ENCODE data around the gene AP1AR. TPM values are rescaled to one million over a fixed set of nuclear protein-coding genes. Genes with fewer than 3 reads are reported as not detected.

AP1AR gene
- total RNA-seq, 3 donors from 2014 or later (not counting 1 experiment from before 2014, with no cell fraction given): 7.5 to 9.4 (median 7.5) TPM

DNA sequence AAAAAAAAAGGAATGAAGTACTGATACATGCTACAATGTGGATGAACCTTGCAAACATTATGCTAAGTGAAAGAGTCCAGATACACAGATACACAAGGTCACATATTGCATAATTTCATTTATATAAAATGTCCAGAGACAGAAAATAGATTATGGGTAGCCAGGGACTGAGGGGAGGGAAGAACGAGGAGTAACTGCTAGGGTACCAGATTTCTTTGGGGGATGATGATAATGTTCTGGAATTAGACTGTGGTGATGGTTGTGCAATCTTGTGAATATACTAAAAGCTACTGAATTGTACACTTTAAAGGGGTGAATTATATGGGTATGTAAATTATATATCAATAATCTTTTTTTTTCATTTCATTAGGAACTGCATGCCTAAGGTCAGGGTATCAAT is 20.8 kb upstream of the AP1AR start:
- no peak for TF ChIP-seq CTCF (IDR thresholded peaks at IDR 0.05)
- no peaks in the 10 kb centered on the region for H3K9me3 Mint-ChIP-seq
- H3K36me3 ChIP-seq (ENCODE audit: control insufficient read depth, insufficient read depth, low read length): no peaks in the 10 kb centered on the region
- ATAC-seq (no peak), DNase-seq (no peak)
- WGBS (ENCODE audit: insufficient coverage): 92% methylated on average over 1 of the region's 1 CpG
- H3K36me3 Mint-ChIP-seq: no peaks in the 10 kb centered on the region
- no peak overlapping the region for H3K27ac Mint-ChIP-seq
- H3K27me3 ChIP-seq (ENCODE audit: control insufficient read depth, insufficient read depth, low read length): no peaks in the 10 kb centered on the region
- no peak overlapping the region for H3K4me3 Mint-ChIP-seq
- no peaks in the 10 kb centered on the region for H3K4me1 ChIP-seq (ENCODE audit: control insufficient read depth, insufficient read depth, low read length)
- intact Hi-C loops (cut with micrococcal nuclease): loop anchor here (10.0 kb wide), 1 partner anchor 394 kb away; no protein-coding TSS in a partner anchor
- H3K27me3 Mint-ChIP-seq (ENCODE audit: low read depth in 2 of 2): peaks cover 0 to 5% of the 10 kb centered on the region in 2 donors
- H3K9me3 ChIP-seq (ENCODE audit: control insufficient read depth, insufficient read depth, low read length): no peaks in the 10 kb centered on the region
- no peak overlapping the region for H3K4me3 ChIP-seq (ENCODE audit: low read length)
- H3K27ac ChIP-seq (ENCODE audit: low read length): no peak overlapping the region
- H3K4me1 Mint-ChIP-seq: no peaks in the 10 kb centered on the region

GRCh38 chr4:112213091-112213490 is 18.5 kb upstream of the AP1AR start:
- no peak for TF ChIP-seq CTCF (IDR thresholded peaks at IDR 0.05)
- DNase-seq (no peak), ATAC-seq (no peak)
- Histone ChIP-seq H3K4me1 (ENCODE audit: control insufficient read depth, insufficient read depth, low read length) (no peaks in the 10 kb centered on the region), H3K27ac (ENCODE audit: low read length) (no peak overlapping the region), H3K4me3 (ENCODE audit: low read length) (no peak overlapping the region), H3K9me3 (ENCODE audit: control insufficient read depth, insufficient read depth, low read length) (no peaks in the 10 kb centered on the region), H3K36me3 (ENCODE audit: control insufficient read depth, insufficient read depth, low read length) (no peaks in the 10 kb centered on the region), H3K27me3 (ENCODE audit: control insufficient read depth, insufficient read depth, low read length) (no peaks in the 10 kb centered on the region)
- WGBS (ENCODE audit: insufficient coverage): 88% methylated on average over 2 of the region's 2 CpGs
- intact Hi-C loops (cut with micrococcal nuclease): loop anchor here (10.0 kb wide), 1 partner anchor 392 kb away; no protein-coding TSS in a partner anchor
- Mint-ChIP-seq H3K27me3 (ENCODE audit: low read depth in 2 of 2) (peaks cover 0 to 5% of the 10 kb centered on the region in 2 donors), H3K9me3 (no peaks in the 10 kb centered on the region), H3K27ac (no peak overlapping the region), H3K4me1 (no peaks in the 10 kb centered on the region), H3K4me3 (no peak overlapping the region), H3K36me3 (no peaks in the 10 kb centered on the region)

DNA sequence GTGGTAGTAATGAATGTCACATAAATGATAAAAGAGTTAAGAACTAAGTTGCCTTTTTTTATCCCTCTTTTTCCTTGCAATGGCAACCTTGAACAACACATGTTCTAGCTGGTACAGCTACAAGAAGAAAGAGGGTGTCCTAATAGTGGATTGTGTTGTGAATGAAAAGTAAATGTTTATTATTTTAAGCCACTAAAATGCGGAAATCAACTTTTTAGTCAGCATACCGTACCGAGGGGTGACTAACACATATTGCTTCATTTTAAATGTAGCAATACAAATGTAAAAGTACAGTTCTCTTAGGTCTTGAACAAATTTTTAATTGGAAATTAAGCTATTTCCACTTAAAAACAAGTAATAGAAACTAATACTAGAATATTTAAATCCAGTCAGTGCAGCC is 17.7 kb upstream of the AP1AR start:
- Histone ChIP-seq H3K4me3 (ENCODE audit: low read length) (no peak overlapping the region), H3K36me3 (ENCODE audit: control insufficient read depth, insufficient read depth, low read length) (no peaks in the 10 kb centered on the region), H3K4me1 (ENCODE audit: control insufficient read depth, insufficient read depth, low read length) (no peaks in the 10 kb centered on the region), H3K9me3 (ENCODE audit: control insufficient read depth, insufficient read depth, low read length) (no peaks in the 10 kb centered on the region), H3K27ac (ENCODE audit: low read length) (no peak overlapping the region), H3K27me3 (ENCODE audit: control insufficient read depth, insufficient read depth, low read length) (no peaks in the 10 kb centered on the region)
- intact Hi-C loops (cut with micrococcal nuclease): loop anchor here (10.0 kb wide), 1 partner anchor 391 kb away; no protein-coding TSS in a partner anchor
- H3K4me1 Mint-ChIP-seq: no peaks in the 10 kb centered on the region
- H3K9me3 Mint-ChIP-seq: no peaks in the 10 kb centered on the region
- DNase-seq: no peak
- no peak overlapping the region for H3K27ac Mint-ChIP-seq
- no peak overlapping the region for H3K4me3 Mint-ChIP-seq
- no peaks in the 10 kb centered on the region for H3K36me3 Mint-ChIP-seq
- no peak for ATAC-seq
- WGBS (ENCODE audit: insufficient coverage): no CpG with 5 or more reads among the region's 3 CpGs
- peaks cover 0 to 5% of the 10 kb centered on the region in 2 donors for H3K27me3 Mint-ChIP-seq (ENCODE audit: low read depth in 2 of 2)
- TF ChIP-seq CTCF (IDR thresholded peaks at IDR 0.05): no peak

Data from natural killer cell (primary cell).